ENCODE results near the gene ULK4. TPM values are rescaled to one million over a fixed set of nuclear protein-coding genes. Genes with fewer than 3 reads are reported as not detected.

Gene ULK4
- total and polyA plus RNA-seq, 9 of the 15 experiments (the other 6 are each of a cell fraction or from before 2014, with no cell fraction given) = 3.0 to 5.9 (median 3.5) TPM

GRCh38 chr3:41684797-41685735 is 276.8 kb downstream of the ULK4 start:
- no peak overlapping the region for H3K9ac ChIP-seq (ENCODE audit: insufficient read depth in 1 of 2, low read depth in 2 of 2, low read length in 2 of 2)
- no peaks in the 10 kb centered on the region for H4K20me1 ChIP-seq (replicated peaks; ENCODE audit: control insufficient read depth, insufficient read depth, low read length)
- CTCF ChIA-PET (ENCODE audit: low intra/inter-chr PET ratio) = interaction anchor here (0.6 kb wide), 1 partner anchor 55 kb away, joined by 3 read pairs; no protein-coding TSS in a partner anchor
- peaks cover 0 to 10% of the 10 kb centered on the region in 2 experiments; a peak in 1 of 5 replicates for H3K27me3 ChIP-seq (ENCODE audit: control insufficient read depth in 2 of 2, insufficient read depth in 2 of 2, low read length in 2 of 2)
- in situ Hi-C loops (cut with MboI) = loop anchor here (25.0 kb wide), 1 partner anchor 427 kb away; no protein-coding TSS in a partner anchor
- no peaks in the 10 kb centered on the region for H3K36me3 ChIP-seq (ENCODE audit: control insufficient read depth, insufficient read depth, low read length)
- BruUV-seq (replicated peaks) = no TSS peak
- H3K4me3 ChIP-seq = no peak overlapping the region
- H3K79me2 ChIP-seq (ENCODE audit: control insufficient read depth, insufficient read depth, low read length) = no peaks in the 10 kb centered on the region
- no peak overlapping the region for H2AFZ ChIP-seq (ENCODE audit: low read depth, low read length)
- no peaks in the 10 kb centered on the region for H3K4me1 ChIP-seq (replicated peaks in 1 of 2; ENCODE audit: control insufficient read depth in 2 of 2, insufficient read depth in 2 of 2, low read length in 2 of 2)
- no peak for ATAC-seq
- intact Hi-C loops (cut with micrococcal nuclease) = no loop called here
- POLR2A ChIA-PET = interaction anchor here (0.6 kb wide), 1 partner anchor 83 kb away, joined by 3 read pairs; no protein-coding TSS in a partner anchor
- H3K9me1 ChIP-seq (ENCODE audit: control insufficient read depth, insufficient read depth, low read length) = no peaks in the 10 kb centered on the region
- H3K27ac ChIP-seq (ENCODE audit: extremely low read depth, low read depth, low read length) = no peak overlapping the region
- WGBS (ENCODE audit: insufficient coverage, low coverage, missing lambda C conversion rate) = 4% methylated on average over 4 of the region's 4 CpGs
- TF ChIP-seq, protein P1, sequence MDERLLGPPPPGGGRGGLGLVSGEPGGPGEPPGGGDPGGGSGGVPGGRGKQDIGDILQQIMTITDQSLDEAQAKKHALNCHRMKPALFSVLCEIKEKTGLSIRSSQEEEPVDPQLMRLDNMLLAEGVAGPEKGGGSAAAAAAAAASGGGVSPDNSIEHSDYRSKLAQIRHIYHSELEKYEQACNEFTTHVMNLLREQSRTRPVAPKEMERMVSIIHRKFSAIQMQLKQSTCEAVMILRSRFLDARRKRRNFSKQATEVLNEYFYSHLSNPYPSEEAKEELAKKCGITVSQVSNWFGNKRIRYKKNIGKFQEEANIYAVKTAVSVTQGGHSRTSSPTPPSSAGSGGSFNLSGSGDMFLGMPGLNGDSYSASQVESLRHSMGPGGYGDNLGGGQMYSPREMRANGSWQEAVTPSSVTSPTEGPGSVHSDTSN (CRISPR knock-in tag; IDR thresholded peaks at IDR 0.05; ENCODE audit: low read depth) = no peak
- TF ChIP-seq, protein P1 (tag; conservative IDR thresholded peaks at IDR 0.05; ENCODE audit: low read depth) = no peak
- TF ChIP-seq ZNF263 (CRISPR knock-in tag; IDR thresholded peaks at IDR 0.05; ENCODE audit: borderline replicate concordance) = no peak
- no peak for TF ChIP-seq RBM34 (IDR thresholded peaks at IDR 0.05; ENCODE audit: borderline replicate concordance, insufficient read depth, low read length)
- TF ChIP-seq GMEB1 (CRISPR knock-in tag; IDR thresholded peaks at IDR 0.05) = no peak
- peak; percentile 85 for TF ChIP-seq TBP (optimal IDR thresholded peaks at IDR 0.05; ENCODE audit: low read depth, low read length)
- peak; percentile 74 for TF ChIP-seq POLR3A (IDR thresholded peaks at IDR 0.05; ENCODE audit: borderline replicate concordance, extremely low read depth, insufficient read depth, insufficient read length)
- TF ChIP-seq SUPT5H (IDR thresholded peaks at IDR 0.05) = no peak
- TF ChIP-seq NFYB (IDR thresholded peaks at IDR 0.05; ENCODE audit: extremely low read depth, insufficient read length) = no peak
- no peak for TF ChIP-seq ZNF431 (CRISPR knock-in tag; IDR thresholded peaks at IDR 0.05)
- peak; percentile 91 for TF ChIP-seq POLR2H (tag; IDR thresholded peaks at IDR 0.05; ENCODE audit: low read depth)
- no peak overlapping the region for H3K4me2 ChIP-seq (ENCODE audit: insufficient read depth, low read length)
- no peaks in the 10 kb centered on the region for H3K9me3 ChIP-seq (replicated peaks; ENCODE audit: control insufficient read depth, insufficient read depth, low read depth, low read length)
- DNase-seq (ENCODE audit: extremely low read depth in 1 of 4, low spot score in 3 of 4) = no peak
- FAIRE-seq = no peak

All from K562 (cell line).